Measurements from ENCODE around the gene RAB33A. TPM values are rescaled to one million over a fixed set of nuclear protein-coding genes. Genes with fewer than 3 reads are reported as not detected.

RAB33A gene
- total RNA-seq, 1 experiment from 2014 or later = not detected

GRCh38 chrX:130165703-130166502 lies 5.9 kb upstream of the RAB33A start, which contains the start of gene AIFM1:
Gene AIFM1, minus strand, starts transcription at chrX:130165841. Its CDS starts 185 bp downstream, at chrX:130165656.
- TF ChIP-seq CTCF (IDR thresholded peaks at IDR 0.05; ENCODE audit: unreplicated experiment) = no peak
- Mint-ChIP-seq H3K4me3 (ENCODE audit: unreplicated experiment) (peak within 1 kb of the TSS; percentile 75), H3K9me3 (ENCODE audit: unreplicated experiment) (no peaks in the 10 kb centered on the region), H3K36me3 (ENCODE audit: insufficient read depth, unreplicated experiment) (peaks cover 14% of the 10 kb centered on the region), H3K4me1 (ENCODE audit: insufficient read depth, unreplicated experiment) (peaks cover 6% of the 10 kb centered on the region), H3K27ac (ENCODE audit: low read depth, unreplicated experiment) (peak within 1 kb of the TSS; percentile 49), H3K27me3 (ENCODE audit: insufficient read depth, unreplicated experiment) (peaks cover 43% of the 10 kb centered on the region)
- intact Hi-C loops (cut with micrococcal nuclease) = loop anchor here (1.0 kb wide), 2 partner anchors 26 to 41 kb away; no protein-coding TSS in a partner anchor
- ChIA-PET CTCF (interaction anchor here (0.6 to 0.7 kb wide), 2 partner anchors 8 to 21 kb away, joined by 3 read pairs; no protein-coding TSS in a partner anchor), POLR2A (interaction anchor here (0.6 to 2.8 kb wide), 18 partner anchors 8 to 193 kb away, joined by 3 to 28 read pairs (median 5); partner anchors contain the start of gene ELF4)
- DNase-seq (ENCODE audit: unreplicated experiment) = peak; percentile 92
- no TSS peak for BruUV-seq (replicated peaks)

GRCh38 chrX:130166503-130166777 lies 5.3 kb upstream of the RAB33A start:
- Mint-ChIP-seq H3K4me1 (ENCODE audit: insufficient read depth, unreplicated experiment) (peaks cover 6% of the 10 kb centered on the region), H3K27ac (ENCODE audit: low read depth, unreplicated experiment) (peak overlapping the region; percentile 49), H3K4me3 (ENCODE audit: unreplicated experiment) (peak overlapping the region; percentile 75), H3K9me3 (ENCODE audit: unreplicated experiment) (no peaks in the 10 kb centered on the region), H3K36me3 (ENCODE audit: insufficient read depth, unreplicated experiment) (peaks cover 14% of the 10 kb centered on the region), H3K27me3 (ENCODE audit: insufficient read depth, unreplicated experiment) (peaks cover 45% of the 10 kb centered on the region)
- ChIA-PET POLR2A (interaction anchor here (0.7 to 2.8 kb wide), 8 partner anchors 10 to 87 kb away, joined by 3 to 28 read pairs (median 5); partner anchors contain the start of gene ELF4), CTCF (interaction anchor here (0.7 kb wide), 1 partner anchor 20 kb away, joined by 3 read pairs; no protein-coding TSS in a partner anchor)
- TSS peak; percentile 69 for BruUV-seq (replicated peaks)
- TF ChIP-seq CTCF (IDR thresholded peaks at IDR 0.05; ENCODE audit: unreplicated experiment) = no peak
- intact Hi-C loops (cut with micrococcal nuclease) = no loop called here
- DNase-seq (ENCODE audit: unreplicated experiment) = no peak

- BruUV-seq (replicated peaks) = no TSS peak
- Mint-ChIP-seq H3K27ac (ENCODE audit: low read depth, unreplicated experiment) (peak overlapping the region; percentile 49), H3K9me3 (ENCODE audit: unreplicated experiment) (no peaks in the 10 kb centered on the region), H3K36me3 (ENCODE audit: insufficient read depth, unreplicated experiment) (peaks cover 14% of the 10 kb centered on the region), H3K27me3 (ENCODE audit: insufficient read depth, unreplicated experiment) (peaks cover 43% of the 10 kb centered on the region), H3K4me1 (ENCODE audit: insufficient read depth, unreplicated experiment) (peaks cover 6% of the 10 kb centered on the region), H3K4me3 (ENCODE audit: unreplicated experiment) (peak overlapping the region; percentile 75)
- CTCF ChIA-PET = interaction anchor here (0.6 to 0.7 kb wide), 2 partner anchors 19 to 561 kb away, joined by 3 to 6 read pairs; no protein-coding TSS in a partner anchor
- intact Hi-C loops (cut with micrococcal nuclease) = no loop called here
- POLR2A ChIA-PET = interaction anchor here (0.7 to 2.8 kb wide), 6 partner anchors 22 to 87 kb away, joined by 3 to 28 read pairs (median 4); partner anchors contain the start of gene ELF4
- no peak for TF ChIP-seq CTCF (IDR thresholded peaks at IDR 0.05; ENCODE audit: unreplicated experiment)
- DNase-seq (ENCODE audit: unreplicated experiment) = no peak
Observed at GRCh38 chrX:130167040-130167439, 4.7 kb upstream of the RAB33A start.

- no peak for TF ChIP-seq CTCF (IDR thresholded peaks at IDR 0.05; ENCODE audit: unreplicated experiment)
- CTCF ChIA-PET = interaction anchor here (0.6 to 1.0 kb wide), 3 partner anchors 60 to 91 kb away, joined by 3 read pairs; no protein-coding TSS in a partner anchor
- H3K27me3 Mint-ChIP-seq (ENCODE audit: insufficient read depth, unreplicated experiment) = peaks cover 46% of the 10 kb centered on the region
- DNase-seq (ENCODE audit: unreplicated experiment) = no peak
- intact Hi-C loops (cut with micrococcal nuclease) = no loop called here
- BruUV-seq (replicated peaks) = no TSS peak
- peaks cover 8% of the 10 kb centered on the region for H3K36me3 Mint-ChIP-seq (ENCODE audit: insufficient read depth, unreplicated experiment)
- no peaks in the 10 kb centered on the region for H3K9me3 Mint-ChIP-seq (ENCODE audit: unreplicated experiment)
- no peak overlapping the region for H3K4me3 Mint-ChIP-seq (ENCODE audit: unreplicated experiment)
- H3K4me1 Mint-ChIP-seq (ENCODE audit: insufficient read depth, unreplicated experiment) = peaks cover 19% of the 10 kb centered on the region
- POLR2A ChIA-PET = no interaction called here
- no peak overlapping the region for H3K27ac Mint-ChIP-seq (ENCODE audit: low read depth, unreplicated experiment)
Observed at GRCh38 chrX:130170752-130171445, 863 bp upstream of the RAB33A start.
